Measurements from ENCODE around the gene UCN3.

Gene UCN3

GRCh38 chr10:5418584-5418983 lies 53.8 kb downstream of the UCN3 start:
- CTCF ChIA-PET: interaction anchor here (4.0 kb wide), 1 partner anchor 15 kb away, joined by 26 read pairs; no protein-coding TSS in a partner anchor

GRCh38 chr10:5419466-5420094 lies 54.8 kb downstream of the UCN3 start:
- TF ChIP-seq, protein P1, sequence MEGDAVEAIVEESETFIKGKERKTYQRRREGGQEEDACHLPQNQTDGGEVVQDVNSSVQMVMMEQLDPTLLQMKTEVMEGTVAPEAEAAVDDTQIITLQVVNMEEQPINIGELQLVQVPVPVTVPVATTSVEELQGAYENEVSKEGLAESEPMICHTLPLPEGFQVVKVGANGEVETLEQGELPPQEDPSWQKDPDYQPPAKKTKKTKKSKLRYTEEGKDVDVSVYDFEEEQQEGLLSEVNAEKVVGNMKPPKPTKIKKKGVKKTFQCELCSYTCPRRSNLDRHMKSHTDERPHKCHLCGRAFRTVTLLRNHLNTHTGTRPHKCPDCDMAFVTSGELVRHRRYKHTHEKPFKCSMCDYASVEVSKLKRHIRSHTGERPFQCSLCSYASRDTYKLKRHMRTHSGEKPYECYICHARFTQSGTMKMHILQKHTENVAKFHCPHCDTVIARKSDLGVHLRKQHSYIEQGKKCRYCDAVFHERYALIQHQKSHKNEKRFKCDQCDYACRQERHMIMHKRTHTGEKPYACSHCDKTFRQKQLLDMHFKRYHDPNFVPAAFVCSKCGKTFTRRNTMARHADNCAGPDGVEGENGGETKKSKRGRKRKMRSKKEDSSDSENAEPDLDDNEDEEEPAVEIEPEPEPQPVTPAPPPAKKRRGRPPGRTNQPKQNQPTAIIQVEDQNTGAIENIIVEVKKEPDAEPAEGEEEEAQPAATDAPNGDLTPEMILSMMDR (IDR thresholded peaks at IDR 0.05; ENCODE audit: insufficient read depth, low read length, missing control alignments): no peak
- H3K4me3 ChIP-seq (ENCODE audit: low read depth, low read length): no peak overlapping the region
- ChIA-PET CTCF (interaction anchor here (1.7 to 4.0 kb wide), 2 partner anchors 14 to 204 kb away, joined by 5 to 26 read pairs; no protein-coding TSS in a partner anchor), POLR2A (no interaction called here)
- DNase-seq (ENCODE audit: low read depth, low spot score): no peak

More at GRCh38 chr10:5418584-5418983, 53.8 kb downstream of the UCN3 start:
- TF ChIP-seq, protein P1 (IDR thresholded peaks at IDR 0.05; ENCODE audit: insufficient read depth, low read length, missing control alignments): no peak
- DNase-seq (ENCODE audit: low read depth, low spot score): no peak
- POLR2A ChIA-PET: no interaction called here
- no peak overlapping the region for H3K4me3 ChIP-seq (ENCODE audit: low read depth, low read length)

DNA sequence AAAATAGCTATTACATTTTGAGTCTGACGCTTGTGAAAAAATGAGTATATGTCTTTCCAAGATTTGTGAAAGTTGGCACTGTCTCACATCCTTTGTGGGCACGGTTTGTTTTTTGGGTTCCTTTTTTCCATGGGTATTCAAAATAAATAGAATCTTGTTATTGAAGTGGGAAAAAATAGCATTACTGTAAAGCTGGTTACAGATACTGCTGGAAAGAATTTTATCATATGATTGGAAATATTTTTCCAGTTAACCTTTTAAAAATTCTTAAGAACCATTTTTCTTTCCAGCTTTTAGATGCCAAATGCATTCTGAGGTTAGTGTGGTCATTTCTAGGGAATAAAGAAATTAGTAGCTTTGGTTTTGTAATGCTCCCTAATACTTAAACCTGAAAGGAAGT lies 59.0 kb downstream of the UCN3 start:
- POLR2A ChIA-PET: no interaction called here
- CTCF ChIA-PET: interaction anchor here (0.6 to 4.5 kb wide), 7 partner anchors 10 to 604 kb away, joined by 3 to 66 read pairs (median 3); no protein-coding TSS in a partner anchor
- H3K4me3 ChIP-seq (ENCODE audit: low read depth, low read length): no peak overlapping the region
- DNase-seq (ENCODE audit: low read depth, low spot score): no peak
- TF ChIP-seq, protein P1 (IDR thresholded peaks at IDR 0.05; ENCODE audit: insufficient read depth, low read length, missing control alignments): no peak
